SK-N-SH (cell line): Measurements from ENCODE around the gene VOPP1. TPM values are rescaled to one million over a fixed set of nuclear protein-coding genes. Genes with fewer than 3 reads are reported as not detected.

Source experiments
- CTCF ChIA-PET: fragments of 300-600, 350-600 bp; formaldehyde crosslinking; extraction: SDS; loops from one replicate; lab custom pipeline; 2021; lab: Yijun Ruan, JAX
- POLR2A ChIA-PET: fragments of 350-600 bp; sonication (Branson Sonifier 250); formaldehyde crosslinking; extraction: SDS; loops from one replicate; lab custom pipeline; 2020; ENCODE audit warnings: antibody characterized with exemption, inconsistent platforms; lab: Yijun Ruan, JAX
- DNase-seq: peaks from one replicate; pipeline ENCODE4 v3.0.0; 2012
- H2AFZ ChIP-seq: fragments of 200-600 bp; sonication (generic); 2 replicates; pipeline ENCODE4 v1.8.1; 2016; ENCODE audit warnings: antibody characterized with exemption, mild to moderate bottlenecking, low read depth
- H3F3A ChIP-seq: fragments of 200-600 bp; sonication (generic); replicated peaks from 2 replicates; pipeline ENCODE3; 2016; ENCODE audit warnings: antibody characterized with exemption, mild to moderate bottlenecking; ENCODE audit not compliant: insufficient read depth
- H3K27ac ChIP-seq, 2 experiments: fragments of 200-500 bp in 1 of 2; fragments of 200-600 bp in 1 of 2; sonication (Bioruptor generic) in 1 of 2; sonication (generic), shearing (Covaris generic) in 1 of 2; 2 replicates each; pipeline versions ENCODE4 v1.5.1 to v1.6.1; 2014 to 2016; ENCODE audit warnings: low read depth in 2 of 2, inconsistent platforms in 1 of 2, low read length in 1 of 2, mild to moderate bottlenecking in 1 of 2, mixed read lengths in 1 of 2
- H3K27me3 ChIP-seq: fragments of 200-600 bp; sonication (generic), shearing (Covaris generic); 2 replicates; pipeline ENCODE4 v1.6.1; 2016; ENCODE audit warnings: mixed run types; ENCODE audit not compliant: insufficient read depth
- H3K36me3 ChIP-seq, 2 experiments: fragments of 200-500 bp in 1 of 2; fragments of 200-600 bp in 1 of 2; sonication (Bioruptor generic) in 1 of 2; sonication (generic) in 1 of 2; replicated peaks in 1 of 2; 2 replicates each; pipeline versions ENCODE3 to v1.5.1; 2014 to 2016; ENCODE audit warnings: low read length in 1 of 2, mild to moderate bottlenecking in 1 of 2; ENCODE audit not compliant: insufficient read depth in 2 of 2, control insufficient read depth in 1 of 2
- H3K4me1 ChIP-seq, 2 experiments: fragments of 200-500 bp in 1 of 2; fragments of 200-600 bp in 1 of 2; sonication (Bioruptor generic) in 1 of 2; sonication (generic), shearing (Covaris generic) in 1 of 2; 2 replicates each; pipeline versions ENCODE4 v1.5.1 to v1.6.1; 2014 to 2016; ENCODE audit warnings: low read depth in 1 of 2, low read length in 1 of 2, mixed run types in 1 of 2; ENCODE audit not compliant: insufficient read depth in 2 of 2, control insufficient read depth in 1 of 2
- H3K4me2 ChIP-seq: fragments of 200-600 bp; sonication (generic), shearing (Covaris generic); 2 replicates; pipeline ENCODE4 v1.6.1; 2017; ENCODE audit warnings: mixed run types
- H3K4me3 ChIP-seq, 2 experiments: fragments of 200-500 bp in 1 of 2; fragments of 200-600 bp in 1 of 2; sonication (Bioruptor generic) in 1 of 2; sonication (generic), shearing (Covaris generic) in 1 of 2; 2 replicates each; pipeline versions ENCODE4 v1.5.1 to v1.8.1; 2014 to 2016; ENCODE audit warnings: low read depth in 2 of 2, inconsistent platforms in 1 of 2, low read length in 1 of 2, mild to moderate bottlenecking in 1 of 2, mixed read lengths in 1 of 2, moderate library complexity in 1 of 2
- H3K79me2 ChIP-seq: fragments of 200-600 bp; sonication (generic); 2 replicates; pipeline ENCODE4 v1.8.1; 2017; ENCODE audit warnings: mild to moderate bottlenecking; ENCODE audit not compliant: insufficient read depth
- H3K9ac ChIP-seq: fragments of 200-600 bp; sonication (generic); 2 replicates; pipeline ENCODE4 v1.6.1; 2017; ENCODE audit warnings: mixed run types
- H3K9me2 ChIP-seq: fragments of 200-600 bp; sonication (generic); 2 replicates; pipeline ENCODE4 v1.6.1; 2017; ENCODE audit warnings: mixed run types
- H3K9me3 ChIP-seq: fragments of 200-600 bp; sonication (generic); 2 replicates; pipeline ENCODE4 v1.6.1; 2017; ENCODE audit warnings: mixed run types, mild to moderate bottlenecking, moderate library complexity
- H4K20me1 ChIP-seq: fragments of 200-600 bp; sonication (generic); 2 replicates; pipeline ENCODE4 v1.6.1; 2017; ENCODE audit warnings: mild to moderate bottlenecking, mixed run types; ENCODE audit not compliant: insufficient read depth
- EP300 ChIP-seq, 2 experiments: IDR thresholded peaks; 2 replicates each; pipeline versions ENCODE4 v1.4.0 to v1.6.1; 2012; ENCODE audit warnings: borderline replicate concordance in 1 of 2, low read depth in 1 of 2, low read length in 1 of 2
- GABPA ChIP-seq: IDR thresholded peaks from 2 replicates; pipeline ENCODE4 v1.4.0; 2012; ENCODE audit warnings: low read depth, mild to moderate bottlenecking
- MAX ChIP-seq: IDR thresholded peaks from 2 replicates; pipeline ENCODE4 v1.4.0; 2012; ENCODE audit warnings: low read depth
- MXI1 ChIP-seq: IDR thresholded peaks from 2 replicates; pipeline ENCODE4 v1.6.1; 2012; ENCODE audit warnings: mild to moderate bottlenecking, low read depth, low read length, improper control_type of control experiment
- NRF1 ChIP-seq: IDR thresholded peaks from 2 replicates; pipeline ENCODE4 v1.6.1; 2012; ENCODE audit warnings: low read depth, mild to moderate bottlenecking, low read length
- PBX3 ChIP-seq: IDR thresholded peaks from 2 replicates; pipeline ENCODE4; 2012
- RAD21 ChIP-seq: IDR thresholded peaks from 2 replicates; pipeline ENCODE4 v1.6.1; 2012; ENCODE audit warnings: mild to moderate bottlenecking, low read length
- RCOR1 ChIP-seq: fragments of 150-350 bp; IDR thresholded peaks from 2 replicates; pipeline ENCODE4 v1.6.1; 2017; ENCODE audit warnings: antibody characterized with exemption, low read length
- RFX5 ChIP-seq: IDR thresholded peaks from 2 replicates; pipeline ENCODE4 v1.6.1; 2012; ENCODE audit warnings: mild to moderate bottlenecking, improper control_type of control experiment, low read length
- RXRA ChIP-seq: IDR thresholded peaks from 2 replicates; pipeline ENCODE4 v1.4.0; 2012; ENCODE audit warnings: low read depth, mild to moderate bottlenecking, borderline replicate concordance
- SMC3 ChIP-seq: IDR thresholded peaks from 2 replicates; pipeline ENCODE4 v1.6.1; 2012; ENCODE audit warnings: low read depth, low read length, improper control_type of control experiment
- TCF12 ChIP-seq: IDR thresholded peaks from 2 replicates; pipeline ENCODE4 v1.4.0; 2012
- YY1 ChIP-seq: IDR thresholded peaks from 2 replicates; pipeline ENCODE4 v1.4.0; 2012; ENCODE audit warnings: low read depth, mild to moderate bottlenecking
- WGBS: methylation state at CpG from one replicate; pipeline ENCODE4 v1.1.6; 2017; ENCODE audit warnings: low lambda C conversion rate; 5-methylcytosine and 5-hydroxymethylcytosine counted together
- polyA plus RNA-seq, 3 experiments: library from polyadenylated mRNA; depleted of rRNA; stranded (reverse); fragments of >200 nt; gene quantifications; 2 replicates each; pipeline ENCODE4 v1.2.3, GENCODE V29; 2012
- TF ChIP-seq, protein P1 (sequence below): fragments of 200-600 bp; sonication (generic); IDR thresholded peaks from 2 replicates; pipeline ENCODE4 v1.6.1; 2017; ENCODE audit warnings: antibody characterized with exemption, mild to moderate bottlenecking, moderate library complexity
- TF ChIP-seq, protein P2 (sequence below): IDR thresholded peaks from 2 replicates; pipeline ENCODE4 v1.4.0; 2012; ENCODE audit warnings: low read depth, borderline replicate concordance

Gene VOPP1
- polyA plus RNA-seq, 1 of the 3 experiments (the other 2 are of a cell fraction), result 69.5 TPM

DNA sequence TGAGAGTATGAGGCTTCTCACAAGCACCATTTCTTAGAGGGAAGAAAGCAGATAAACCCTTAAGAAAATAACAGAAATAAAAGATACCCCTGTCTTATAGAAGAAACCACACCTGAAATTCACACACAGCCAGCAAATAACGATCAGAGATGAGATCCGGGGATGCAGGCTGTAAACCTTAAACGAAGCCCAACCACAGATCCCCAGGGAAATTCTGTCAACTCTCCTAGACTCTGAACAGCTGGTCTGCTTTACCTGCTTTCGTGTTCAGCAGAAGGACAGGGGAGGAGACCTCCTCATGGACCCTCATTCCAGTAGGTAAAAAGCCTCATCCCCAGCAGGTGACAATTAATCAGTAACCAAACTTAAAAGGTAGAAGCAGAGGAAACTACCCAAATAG, 45.0 kb downstream of the VOPP1 start:
- no peaks in the 10 kb centered on the region for H3K9me3 ChIP-seq
- H3K27ac ChIP-seq, result no peak overlapping the region
- DNase-seq, result no peak
- H3K4me3 ChIP-seq, result no peak overlapping the region
- WGBS, result 81% methylated on average over 4 of the region's 4 CpGs
- TF ChIP-seq RFX5 (no peak), RAD21 (no peak), PBX3 (no peak), SMC3 (no peak), GABPA (no peak), EP300 (IDR thresholded peaks at IDR 0.05; ENCODE audit: borderline replicate concordance in 1 of 2, low read depth in 1 of 2, low read length in 1 of 2) (no peak), YY1 (no peak), MAX (no peak), MXI1 (no peak), TCF12 (no peak), RCOR1 (no peak), NRF1 (no peak), RXRA (no peak)
- TF ChIP-seq, protein P1, sequence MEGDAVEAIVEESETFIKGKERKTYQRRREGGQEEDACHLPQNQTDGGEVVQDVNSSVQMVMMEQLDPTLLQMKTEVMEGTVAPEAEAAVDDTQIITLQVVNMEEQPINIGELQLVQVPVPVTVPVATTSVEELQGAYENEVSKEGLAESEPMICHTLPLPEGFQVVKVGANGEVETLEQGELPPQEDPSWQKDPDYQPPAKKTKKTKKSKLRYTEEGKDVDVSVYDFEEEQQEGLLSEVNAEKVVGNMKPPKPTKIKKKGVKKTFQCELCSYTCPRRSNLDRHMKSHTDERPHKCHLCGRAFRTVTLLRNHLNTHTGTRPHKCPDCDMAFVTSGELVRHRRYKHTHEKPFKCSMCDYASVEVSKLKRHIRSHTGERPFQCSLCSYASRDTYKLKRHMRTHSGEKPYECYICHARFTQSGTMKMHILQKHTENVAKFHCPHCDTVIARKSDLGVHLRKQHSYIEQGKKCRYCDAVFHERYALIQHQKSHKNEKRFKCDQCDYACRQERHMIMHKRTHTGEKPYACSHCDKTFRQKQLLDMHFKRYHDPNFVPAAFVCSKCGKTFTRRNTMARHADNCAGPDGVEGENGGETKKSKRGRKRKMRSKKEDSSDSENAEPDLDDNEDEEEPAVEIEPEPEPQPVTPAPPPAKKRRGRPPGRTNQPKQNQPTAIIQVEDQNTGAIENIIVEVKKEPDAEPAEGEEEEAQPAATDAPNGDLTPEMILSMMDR, result no peak
- TF ChIP-seq, protein P2, sequence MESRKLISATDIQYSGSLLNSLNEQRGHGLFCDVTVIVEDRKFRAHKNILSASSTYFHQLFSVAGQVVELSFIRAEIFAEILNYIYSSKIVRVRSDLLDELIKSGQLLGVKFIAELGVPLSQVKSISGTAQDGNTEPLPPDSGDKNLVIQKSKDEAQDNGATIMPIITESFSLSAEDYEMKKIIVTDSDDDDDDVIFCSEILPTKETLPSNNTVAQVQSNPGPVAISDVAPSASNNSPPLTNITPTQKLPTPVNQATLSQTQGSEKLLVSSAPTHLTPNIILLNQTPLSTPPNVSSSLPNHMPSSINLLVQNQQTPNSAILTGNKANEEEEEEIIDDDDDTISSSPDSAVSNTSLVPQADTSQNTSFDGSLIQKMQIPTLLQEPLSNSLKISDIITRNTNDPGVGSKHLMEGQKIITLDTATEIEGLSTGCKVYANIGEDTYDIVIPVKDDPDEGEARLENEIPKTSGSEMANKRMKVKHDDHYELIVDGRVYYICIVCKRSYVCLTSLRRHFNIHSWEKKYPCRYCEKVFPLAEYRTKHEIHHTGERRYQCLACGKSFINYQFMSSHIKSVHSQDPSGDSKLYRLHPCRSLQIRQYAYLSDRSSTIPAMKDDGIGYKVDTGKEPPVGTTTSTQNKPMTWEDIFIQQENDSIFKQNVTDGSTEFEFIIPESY, result no peak
- peaks cover 0 to 17% of the 10 kb centered on the region in 2 experiments; a peak in 3 of 4 replicates for H3K4me1 ChIP-seq
- peaks cover 0 to 5% of the 10 kb centered on the region in 2 experiments for H3K36me3 ChIP-seq
- peaks cover 98% of the 10 kb centered on the region for H4K20me1 ChIP-seq
- ChIA-PET POLR2A (no interaction called here), CTCF (no interaction called here)
- no peaks in the 10 kb centered on the region for H3K9me2 ChIP-seq
- H3K4me2 ChIP-seq, result no peak overlapping the region
- H3F3A ChIP-seq, result no peaks in the 10 kb centered on the region
- H3K27me3 ChIP-seq, result no peaks in the 10 kb centered on the region
- H3K79me2 ChIP-seq, result peaks cover 100% of the 10 kb centered on the region
- no peak overlapping the region for H2AFZ ChIP-seq
- no peak overlapping the region for H3K9ac ChIP-seq
